Measurements from ENCODE around the gene RUNDC1. TPM values are rescaled to one million over a fixed set of nuclear protein-coding genes. Genes with fewer than 3 reads are reported as not detected.

The RUNDC1 gene
- total RNA-seq, 2 experiments from 2014 or later = 11.1 to 22.5 TPM

- Histone ChIP-seq H2AFZ (ENCODE audit: low read length) (no peak overlapping the region), H3K27ac (ENCODE audit: low read depth, low read length, poor library complexity, severe bottlenecking) (no peak overlapping the region), H4K20me1 (ENCODE audit: insufficient read depth, low read length) (no peaks in the 10 kb centered on the region), H3K9me3 (ENCODE audit: low read length) (no peaks in the 10 kb centered on the region), H3K79me2 (ENCODE audit: insufficient read depth, low read depth, low read length) (no peaks in the 10 kb centered on the region), H3K4me1 (ENCODE audit: insufficient read depth, low read length, poor library complexity, severe bottlenecking) (peaks cover 2% of the 10 kb centered on the region), H3K36me3 (ENCODE audit: insufficient read depth, low read length) (no peaks in the 10 kb centered on the region), H3K4me3 (ENCODE audit: low read depth, low read length, poor library complexity, severe bottlenecking) (no peak overlapping the region), H3K4me2 (ENCODE audit: low read length) (no peak overlapping the region), H3K9me2 (ENCODE audit: insufficient read depth, low read length) (no peaks in the 10 kb centered on the region)
- CTCF ChIA-PET (ENCODE audit: unreplicated experiment) = no interaction called here
- DNase-seq (ENCODE audit: low spot score) = no peak
- intact Hi-C loops (cut with micrococcal nuclease; ENCODE audit: unreplicated experiment) = no loop called here
- TF ChIP-seq CTCF (conservative IDR thresholded peaks at IDR 0.05; ENCODE audit: low read length) (no peak), EZH2phosphoT487 (IDR thresholded peaks at IDR 0.05; ENCODE audit: borderline replicate concordance, low read depth, low read length) (no peak)
- BruUV-seq (replicated peaks) = no TSS peak
- POLR2A ChIA-PET = interaction anchor here (0.5 to 1.8 kb wide), 3 partner anchors 13 to 121 kb away, joined by 3 to 5 read pairs (median 3); partner anchors contain the start of genes RND2 and RPL27
Measured at GRCh38 chr17:43011728-43012472, 31.5 kb downstream of the RUNDC1 start.

DNA sequence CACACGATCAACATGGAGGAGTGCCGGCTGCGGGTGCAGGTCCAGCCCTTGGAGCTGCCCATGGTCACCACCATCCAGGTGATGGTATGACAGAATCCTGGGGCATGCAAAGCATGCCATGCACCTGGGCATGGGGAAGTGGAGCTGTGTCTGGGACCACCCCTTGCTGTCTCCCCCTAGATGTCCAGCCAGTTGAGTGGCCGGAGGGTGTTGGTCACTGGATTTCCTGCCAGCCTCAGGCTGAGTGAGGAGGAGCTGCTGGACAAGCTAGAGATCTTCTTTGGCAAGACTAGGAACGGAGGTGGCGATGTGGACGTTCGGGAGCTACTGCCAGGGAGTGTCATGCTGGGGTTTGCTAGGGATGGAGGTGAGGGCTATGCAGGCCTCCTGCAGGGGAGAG lies 32.9 kb downstream of the RUNDC1 start:
- no TSS peak for BruUV-seq (replicated peaks)
- Histone ChIP-seq H2AFZ (ENCODE audit: low read length) (no peak overlapping the region), H3K4me1 (ENCODE audit: insufficient read depth, low read length, poor library complexity, severe bottlenecking) (no peaks in the 10 kb centered on the region), H3K4me3 (ENCODE audit: low read depth, low read length, poor library complexity, severe bottlenecking) (no peak overlapping the region), H3K79me2 (ENCODE audit: insufficient read depth, low read depth, low read length) (no peaks in the 10 kb centered on the region), H3K4me2 (ENCODE audit: low read length) (no peak overlapping the region), H3K36me3 (ENCODE audit: insufficient read depth, low read length) (no peaks in the 10 kb centered on the region), H3K9me2 (ENCODE audit: insufficient read depth, low read length) (no peaks in the 10 kb centered on the region), H4K20me1 (ENCODE audit: insufficient read depth, low read length) (no peaks in the 10 kb centered on the region), H3K27ac (ENCODE audit: low read depth, low read length, poor library complexity, severe bottlenecking) (no peak overlapping the region), H3K9me3 (ENCODE audit: low read length) (no peaks in the 10 kb centered on the region)
- ChIA-PET POLR2A (interaction anchor here (1.2 to 1.8 kb wide), 2 partner anchors 11 to 15 kb away, joined by 3 to 5 read pairs; partner anchors contain the start of genes RND2 and RPL27), CTCF (ENCODE audit: unreplicated experiment) (no interaction called here)
- no peak for DNase-seq (ENCODE audit: low spot score)
- no peak for TF ChIP-seq EZH2phosphoT487 (IDR thresholded peaks at IDR 0.05; ENCODE audit: borderline replicate concordance, low read depth, low read length)
- TF ChIP-seq CTCF (conservative IDR thresholded peaks at IDR 0.05; ENCODE audit: low read length) = no peak
- intact Hi-C loops (cut with micrococcal nuclease; ENCODE audit: unreplicated experiment) = no loop called here

- CTCF ChIA-PET (ENCODE audit: unreplicated experiment) = no interaction called here
- intact Hi-C loops (cut with micrococcal nuclease; ENCODE audit: unreplicated experiment) = no loop called here
Measured at GRCh38 chr17:43014020-43014648, 33.8 kb downstream of the RUNDC1 start.

More at GRCh38 chr17:43014020-43014648, 33.8 kb downstream of the RUNDC1 start:
- POLR2A ChIA-PET = no interaction called here
- Histone ChIP-seq H4K20me1 (ENCODE audit: insufficient read depth, low read length) (no peaks in the 10 kb centered on the region), H3K9me3 (ENCODE audit: low read length) (no peaks in the 10 kb centered on the region), H3K4me1 (ENCODE audit: insufficient read depth, low read length, poor library complexity, severe bottlenecking) (no peaks in the 10 kb centered on the region), H2AFZ (ENCODE audit: low read length) (no peak overlapping the region), H3K4me2 (ENCODE audit: low read length) (no peak overlapping the region), H3K27ac (ENCODE audit: low read depth, low read length, poor library complexity, severe bottlenecking) (no peak overlapping the region), H3K36me3 (ENCODE audit: insufficient read depth, low read length) (no peaks in the 10 kb centered on the region), H3K4me3 (ENCODE audit: low read depth, low read length, poor library complexity, severe bottlenecking) (no peak overlapping the region), H3K79me2 (ENCODE audit: insufficient read depth, low read depth, low read length) (no peaks in the 10 kb centered on the region), H3K9me2 (ENCODE audit: insufficient read depth, low read length) (no peaks in the 10 kb centered on the region)
- no peak for TF ChIP-seq CTCF (conservative IDR thresholded peaks at IDR 0.05; ENCODE audit: low read length)
- TF ChIP-seq EZH2phosphoT487 (IDR thresholded peaks at IDR 0.05; ENCODE audit: borderline replicate concordance, low read depth, low read length) = no peak
- no peak for DNase-seq (ENCODE audit: low spot score)
- BruUV-seq (replicated peaks) = no TSS peak

Measured in OCI-LY7 (cell line).